ENCODE results near the gene RAPGEF5. TPM values are rescaled to one million over a fixed set of nuclear protein-coding genes. Genes with fewer than 3 reads are reported as not detected.

RAPGEF5 gene
- total RNA-seq, 3 donors from 2014 or later: 18.7 to 78.0 (median 41.9) TPM

- TF ChIP-seq POLR2A (IDR thresholded peaks at IDR 0.05): no peak
- TF ChIP-seq CTCF (IDR thresholded peaks at IDR 0.05): no peak
- no peak for TF ChIP-seq POLR2AphosphoS5 (IDR thresholded peaks at IDR 0.05)
- no peaks in the 10 kb centered on the region for H3K36me3 ChIP-seq
- H3K9me3 ChIP-seq: no peaks in the 10 kb centered on the region
- no peak overlapping the region for H3K27ac ChIP-seq
- H3K27me3 ChIP-seq: no peaks in the 10 kb centered on the region
- no peak for DNase-seq (ENCODE audit: low spot score in 2 of 2)
- no peaks in the 10 kb centered on the region for H3K4me1 ChIP-seq
- no peak overlapping the region for H3K4me3 ChIP-seq
- intact Hi-C loops (cut with DNase I; ENCODE audit: low total_unique reads): no loop called here
Measured at GRCh38 chr7:22144950-22145349, 212.0 kb downstream of the RAPGEF5 start.

GRCh38 chr7:22143491-22143890 is 213.5 kb downstream of the RAPGEF5 start:
- Histone ChIP-seq H3K9me3 (no peaks in the 10 kb centered on the region), H3K27me3 (no peaks in the 10 kb centered on the region), H3K36me3 (no peaks in the 10 kb centered on the region), H3K27ac (no peak overlapping the region), H3K4me3 (no peak overlapping the region), H3K4me1 (no peaks in the 10 kb centered on the region)
- DNase-seq (ENCODE audit: low spot score in 2 of 2): no peak
- TF ChIP-seq CTCF (IDR thresholded peaks at IDR 0.05): no peak
- TF ChIP-seq POLR2A (IDR thresholded peaks at IDR 0.05): no peak
- no peak for TF ChIP-seq POLR2AphosphoS5 (IDR thresholded peaks at IDR 0.05)
- intact Hi-C loops (cut with DNase I; ENCODE audit: low total_unique reads): no loop called here

GRCh38 chr7:22142572-22142971 is 214.4 kb downstream of the RAPGEF5 start:
- TF ChIP-seq POLR2A (IDR thresholded peaks at IDR 0.05) (no peak), CTCF (IDR thresholded peaks at IDR 0.05) (no peak), POLR2AphosphoS5 (IDR thresholded peaks at IDR 0.05) (no peak)
- no peaks in the 10 kb centered on the region for H3K27me3 ChIP-seq
- H3K9me3 ChIP-seq: no peaks in the 10 kb centered on the region
- H3K4me3 ChIP-seq: no peak overlapping the region
- H3K4me1 ChIP-seq: no peaks in the 10 kb centered on the region
- DNase-seq (ENCODE audit: low spot score in 2 of 2): no peak
- intact Hi-C loops (cut with DNase I; ENCODE audit: low total_unique reads): no loop called here
- H3K36me3 ChIP-seq: no peaks in the 10 kb centered on the region
- H3K27ac ChIP-seq: no peak overlapping the region

- no peak for DNase-seq (ENCODE audit: low spot score in 2 of 2)
- Histone ChIP-seq H3K27ac (no peak overlapping the region), H3K4me3 (no peak overlapping the region), H3K27me3 (no peaks in the 10 kb centered on the region), H3K9me3 (no peaks in the 10 kb centered on the region), H3K4me1 (no peaks in the 10 kb centered on the region), H3K36me3 (no peaks in the 10 kb centered on the region)
- intact Hi-C loops (cut with DNase I; ENCODE audit: low total_unique reads): no loop called here
- TF ChIP-seq POLR2A (IDR thresholded peaks at IDR 0.05): no peak
- TF ChIP-seq CTCF (IDR thresholded peaks at IDR 0.05): no peak
- no peak for TF ChIP-seq POLR2AphosphoS5 (IDR thresholded peaks at IDR 0.05)
Measured at GRCh38 chr7:22141355-22141754, 215.6 kb downstream of the RAPGEF5 start.

GRCh38 chr7:22140578-22140977 is 216.4 kb downstream of the RAPGEF5 start:
- Histone ChIP-seq H3K9me3 (no peaks in the 10 kb centered on the region), H3K36me3 (no peaks in the 10 kb centered on the region), H3K4me3 (no peak overlapping the region), H3K27ac (no peak overlapping the region), H3K4me1 (no peaks in the 10 kb centered on the region), H3K27me3 (no peaks in the 10 kb centered on the region)
- intact Hi-C loops (cut with DNase I; ENCODE audit: low total_unique reads): no loop called here
- no peak for DNase-seq (ENCODE audit: low spot score in 2 of 2)
- no peak for TF ChIP-seq CTCF (IDR thresholded peaks at IDR 0.05)
- TF ChIP-seq POLR2AphosphoS5 (IDR thresholded peaks at IDR 0.05): no peak
- no peak for TF ChIP-seq POLR2A (IDR thresholded peaks at IDR 0.05)
